ENCODE measurements around the gene GOLGA8A.
"Not testable (repeated sequence)": the region's sequence is repeated elsewhere in the genome, so short reads cannot be mapped to it uniquely, and the experiment has no call there.

Gene GOLGA8A

DNA sequence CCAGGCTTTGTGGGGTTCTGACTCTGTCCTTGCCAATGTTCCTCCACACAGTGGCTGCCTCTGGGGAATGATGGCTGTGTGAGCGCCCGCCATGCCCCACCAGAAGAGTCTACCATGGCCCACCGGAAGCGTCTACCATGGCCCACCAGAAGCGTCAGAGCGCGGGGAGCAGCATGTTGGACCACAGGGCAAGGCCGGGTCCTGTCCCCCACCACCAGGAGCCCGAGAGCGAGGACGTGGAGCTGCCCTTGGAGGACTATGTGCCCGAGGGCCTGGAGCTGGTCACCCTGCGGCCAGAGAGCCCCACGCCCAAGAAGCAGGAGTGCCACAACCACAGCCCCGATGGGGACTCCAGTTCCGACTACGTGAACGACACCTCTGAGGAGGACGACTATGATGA is 28.1 kb downstream of the GOLGA8A start:
- DNase-seq = not testable (repeated sequence)

GRCh38 chr15:34408973-34409372 is 28.6 kb downstream of the GOLGA8A start:
- DNase-seq = not testable (repeated sequence)

DNA sequence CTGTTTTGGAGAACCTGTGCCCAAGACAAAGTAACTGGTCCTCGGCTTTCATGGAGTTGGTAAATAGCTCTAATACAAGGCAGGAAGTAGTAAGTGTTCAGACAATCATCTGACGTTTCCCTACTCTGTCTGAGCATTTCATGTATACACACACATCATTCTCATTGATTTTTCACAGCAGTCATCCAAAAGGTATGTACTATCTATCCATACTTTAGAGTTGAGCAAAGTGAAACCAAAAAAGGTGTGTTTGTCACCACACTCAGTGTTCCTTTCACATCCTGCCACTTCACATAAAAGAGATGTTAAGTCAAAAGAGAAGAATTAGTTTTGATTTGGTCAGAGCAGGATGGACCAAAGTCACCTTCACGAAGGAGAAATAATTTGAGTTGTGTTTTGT is 33.7 kb downstream of the GOLGA8A start:
- DNase-seq = not testable (repeated sequence)

GRCh38 chr15:34403160-34403598 is 34.4 kb downstream of the GOLGA8A start:
- not testable (repeated sequence) for DNase-seq

DNA sequence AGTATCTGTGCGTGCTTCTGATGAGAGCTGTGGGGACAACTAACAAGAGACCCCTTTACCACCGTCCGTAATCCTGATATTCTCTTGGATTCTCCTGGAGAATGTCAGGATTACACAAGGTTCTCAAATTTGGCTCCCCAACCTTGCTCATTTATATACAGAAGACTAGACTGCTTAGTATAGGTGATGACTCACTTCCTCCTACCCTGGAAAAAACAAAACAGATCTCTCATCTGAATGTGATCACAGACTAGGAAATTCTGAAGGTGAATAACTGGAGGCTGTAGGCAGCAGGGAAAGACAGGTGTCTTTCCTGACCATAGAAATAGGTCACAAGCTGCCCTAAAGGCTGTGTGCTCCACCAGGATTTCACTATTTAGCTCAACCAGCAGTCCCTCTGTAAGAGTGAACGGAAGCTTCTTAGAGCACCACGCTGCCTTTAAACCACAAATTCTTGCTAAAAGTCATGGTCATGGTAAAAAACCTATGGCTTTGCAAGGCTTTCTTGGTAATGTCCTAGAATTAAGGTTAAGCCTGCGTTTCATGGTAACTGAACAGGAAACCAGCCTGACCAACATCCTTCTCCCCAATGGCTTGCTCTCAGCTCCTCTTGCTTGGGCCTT is 39.9 kb downstream of the GOLGA8A start:
- DNase-seq = not testable (repeated sequence)

GRCh38 chr15:34392981-34393380 is 44.6 kb downstream of the GOLGA8A start:
- not testable (repeated sequence) for DNase-seq

DNA sequence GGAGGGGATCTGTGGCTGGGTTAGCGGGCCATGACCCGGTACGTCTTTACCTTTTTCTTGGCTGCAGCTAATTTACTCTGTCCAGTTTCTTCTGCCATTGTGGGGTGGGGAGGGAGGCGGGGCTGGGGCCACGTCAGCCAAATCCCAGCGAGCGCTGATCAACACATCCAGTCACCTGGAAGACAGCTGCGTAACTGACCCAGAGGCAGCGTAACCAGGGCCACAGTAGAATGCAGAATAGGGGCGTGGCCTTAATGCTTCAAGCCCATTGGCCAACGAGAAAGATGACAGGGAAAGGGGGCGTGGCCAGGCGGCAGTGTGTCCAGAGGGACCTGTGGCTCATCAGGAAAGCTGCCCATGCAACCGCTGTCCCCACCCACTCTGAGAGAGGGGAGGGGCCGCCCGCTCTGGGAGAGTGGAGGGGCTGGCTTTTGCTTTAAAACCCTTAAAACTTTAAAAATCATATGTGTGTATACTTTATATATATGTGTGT is 48.0 kb downstream of the GOLGA8A start:
- DNase-seq = not testable (repeated sequence)

Measured in right kidney (tissue), 1 donor.